Cardiac fibroblast (primary cell): ENCODE results near the gene IMPG1.
A peak's percentile ranks its signal among the peaks of the same experiment; 100 is the strongest.

Experiments
- DNase-seq, 2 donors: peaks; one replicate each; pipeline versions ENCODE4 v3.0.0 to v3.0.0-alpha.2; 2010; ENCODE audit warnings: low read depth in 2 of 2
- H3K4me3 ChIP-seq, 2 donors: replicated peaks in 1 of 2; 1 replicate in 1 of 2; 2 replicates in 1 of 2; pipeline ENCODE4 v1.5.1; 2011; ENCODE audit warnings: low read depth in 2 of 2, low read length in 2 of 2, mild to moderate bottlenecking in 2 of 2, moderate library complexity in 1 of 2
- CTCF ChIP-seq: IDR thresholded peaks from one replicate; pipeline ENCODE4 v1.5.1; 2011; ENCODE audit warnings: low read depth, mild to moderate bottlenecking, low read length, inconsistent platforms

Gene IMPG1

GRCh38 chr6:75937846-75938245, 134.6 kb downstream of the IMPG1 start:
- no peak overlapping the region for H3K4me3 ChIP-seq
- DNase-seq: no peak
- TF ChIP-seq CTCF: no peak

- no peak for DNase-seq
- TF ChIP-seq CTCF: no peak
- H3K4me3 ChIP-seq: no peak overlapping the region
Observed at GRCh38 chr6:75936682-75937081, 135.8 kb downstream of the IMPG1 start.

GRCh38 chr6:75935473-75935793, 137.0 kb downstream of the IMPG1 start:
- peak overlapping the region; percentile 47 to 49 for H3K4me3 ChIP-seq
- DNase-seq: no peak
- TF ChIP-seq CTCF: no peak

- peak overlapping the region; percentile 47 to 49 for H3K4me3 ChIP-seq
- peak; percentile 85 to 86 for DNase-seq
- TF ChIP-seq CTCF: peak; percentile 74
Observed at GRCh38 chr6:75934643-75935472, 137.6 kb downstream of the IMPG1 start.

GRCh38 chr6:75933387-75933975, 139.0 kb downstream of the IMPG1 start:
- H3K4me3 ChIP-seq: no peak overlapping the region
- no peak for DNase-seq
- TF ChIP-seq CTCF: no peak

- no peak overlapping the region for H3K4me3 ChIP-seq
- peak; percentile 60 for TF ChIP-seq CTCF
- DNase-seq: peak; percentile 19 to 34
Observed at GRCh38 chr6:75932067-75932466, 140.4 kb downstream of the IMPG1 start.
